ENCODE measurements around the gene GPX2.

- TF ChIP-seq EZH2phosphoT487 (IDR thresholded peaks at IDR 0.05; ENCODE audit: borderline replicate concordance, low read length) (no peak), CTCF (conservative IDR thresholded peaks at IDR 0.05; ENCODE audit: low read depth, low read length) (no peak), EZH2 (IDR thresholded peaks at IDR 0.05; ENCODE audit: low read length, unreplicated experiment) (no peak)
Observed at GRCh38 chr14:64973026-64973442, 30.5 kb upstream of the GPX2 start.

Measured in PC-3 (cell line).